Endodermal cell (in vitro differentiated cells): Measurements from ENCODE around the gene LRFN5. TPM values are rescaled to one million over a fixed set of nuclear protein-coding genes. Genes with fewer than 3 reads are reported as not detected.

Experiments used
- DNase-seq: peaks from one replicate; pipeline ENCODE4 v3.0.0-alpha.2; 2017
- H3K27ac ChIP-seq: 2 replicates; pipeline ENCODE4 v1.5.1; 2013; ENCODE audit warnings: mild to moderate bottlenecking, low read depth, low read length, moderate library complexity
- H3K27me3 ChIP-seq: 2 replicates; pipeline ENCODE4 v1.6.1; 2013; ENCODE audit warnings: mild to moderate bottlenecking, low read length, moderate library complexity; ENCODE audit not compliant: insufficient read depth, control insufficient read depth, poor library complexity, severe bottlenecking
- H3K36me3 ChIP-seq: 2 replicates; pipeline ENCODE4 v1.7.0; 2013; ENCODE audit warnings: mild to moderate bottlenecking, low read length, moderate library complexity; ENCODE audit not compliant: control insufficient read depth, insufficient read depth
- H3K4me1 ChIP-seq: one replicate; pipeline ENCODE4 v1.7.0; 2013; ENCODE audit warnings: low read length; ENCODE audit not compliant: control insufficient read depth, insufficient read depth
- H3K4me3 ChIP-seq: 2 replicates; pipeline ENCODE4 v1.5.1; 2013; ENCODE audit warnings: mild to moderate bottlenecking, low read length, moderate library complexity
- H3K9ac ChIP-seq: 2 replicates; pipeline ENCODE4 v1.6.1; 2013; ENCODE audit warnings: mild to moderate bottlenecking, low read length, moderate library complexity; ENCODE audit not compliant: poor library complexity, severe bottlenecking; ENCODE audit errors: extremely low read depth
- H3K9me3 ChIP-seq: 2 replicates; pipeline ENCODE4 v1.6.1; 2013; ENCODE audit warnings: mild to moderate bottlenecking, low read length, moderate library complexity; ENCODE audit not compliant: control insufficient read depth
- H3K27ac Mint-ChIP-seq: 2 replicates; pipeline ENCODE4 v1.8.0; 2020; ENCODE audit warnings: mixed read lengths
- H3K27me3 Mint-ChIP-seq: 2 replicates; pipeline ENCODE4 v1.8.0; 2021; ENCODE audit warnings: mild to moderate bottlenecking, mixed read lengths; ENCODE audit not compliant: insufficient read depth
- H3K36me3 Mint-ChIP-seq: 2 replicates; pipeline ENCODE4 v1.8.0; 2020; ENCODE audit warnings: low read depth, mixed read lengths
- H3K4me1 Mint-ChIP-seq: 2 replicates; pipeline ENCODE4 v1.8.0; 2020; ENCODE audit warnings: mixed read lengths
- H3K4me3 Mint-ChIP-seq: 2 replicates; pipeline ENCODE4 v1.8.0; 2020; ENCODE audit warnings: mild to moderate bottlenecking, moderate library complexity, mixed read lengths
- H3K9me3 Mint-ChIP-seq: 2 replicates; pipeline ENCODE4 v1.8.0; 2020; ENCODE audit warnings: mild to moderate bottlenecking, mixed read lengths
- WGBS, 2 experiments: methylation state at CpG; one replicate each; pipeline versions ENCODE4 v1.1.5 to v1.1.7; 2013; ENCODE audit warnings: missing lambda C conversion rate in 2 of 2, mixed read lengths in 1 of 2; ENCODE audit not compliant: insufficient coverage in 1 of 2, insufficient read length in 1 of 2; 5-methylcytosine and 5-hydroxymethylcytosine counted together
- total RNA-seq, 2 donors: library from RNA; stranded (reverse); fragmentation: NEBNext Ultra II Directional in 1 of 2; extraction: Animal tissue kit (Norgen Biotek cat#: 25700) in 1 of 2; gene quantifications; 2 replicates in 1 of 2; 3 replicates in 1 of 2; pipeline ENCODE4 v1.2.1, GENCODE V29; 2021
- TF ChIP-seq, protein P1 (sequence below): fragments of 200-600 bp; sonication (generic); conservative IDR thresholded peaks from 2 replicates; pipeline ENCODE4 v1.5.0; 2021; ENCODE audit warnings: antibody characterized with exemption, mild to moderate bottlenecking

Gene LRFN5
- total RNA-seq, 2 donors from 2014 or later: 1.4 to 3.2 TPM

DNA sequence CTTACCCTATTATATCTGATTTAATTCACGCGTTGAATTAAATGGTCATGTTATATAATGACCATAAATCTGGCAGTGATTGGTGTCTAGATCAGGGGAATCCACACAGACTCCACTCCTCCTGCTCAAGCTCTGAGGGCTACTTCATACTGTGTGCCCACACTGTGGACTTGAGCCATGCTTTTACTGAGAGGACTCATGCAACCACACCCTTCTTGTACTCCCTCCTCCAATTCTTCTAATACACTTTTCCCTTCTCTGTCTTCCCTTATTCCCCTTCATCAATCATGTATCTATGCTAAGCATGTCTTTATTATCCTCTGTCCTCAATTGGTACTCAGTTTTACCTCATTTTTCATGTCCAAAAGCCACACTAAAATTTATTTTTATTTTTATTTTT is 37.7 kb upstream of the LRFN5 start:
- 100% methylated on average over 2 of the region's 2 CpGs; no CpG with 5 or more reads in 1 of the 2 experiments for WGBS, 2 experiments
- Mint-ChIP-seq H3K27me3 (no peaks in the 10 kb centered on the region), H3K4me3 (no peak overlapping the region), H3K27ac (no peak overlapping the region), H3K36me3 (no peaks in the 10 kb centered on the region), H3K4me1 (peaks cover 3% of the 10 kb centered on the region), H3K9me3 (peaks cover 15% of the 10 kb centered on the region)
- Histone ChIP-seq H3K27me3 (no peaks in the 10 kb centered on the region), H3K27ac (no peak overlapping the region), H3K4me1 (no peaks in the 10 kb centered on the region), H3K36me3 (no peaks in the 10 kb centered on the region), H3K9ac (no peak overlapping the region), H3K4me3 (no peak overlapping the region), H3K9me3 (no peaks in the 10 kb centered on the region)
- DNase-seq: no peak
- TF ChIP-seq, protein P1, sequence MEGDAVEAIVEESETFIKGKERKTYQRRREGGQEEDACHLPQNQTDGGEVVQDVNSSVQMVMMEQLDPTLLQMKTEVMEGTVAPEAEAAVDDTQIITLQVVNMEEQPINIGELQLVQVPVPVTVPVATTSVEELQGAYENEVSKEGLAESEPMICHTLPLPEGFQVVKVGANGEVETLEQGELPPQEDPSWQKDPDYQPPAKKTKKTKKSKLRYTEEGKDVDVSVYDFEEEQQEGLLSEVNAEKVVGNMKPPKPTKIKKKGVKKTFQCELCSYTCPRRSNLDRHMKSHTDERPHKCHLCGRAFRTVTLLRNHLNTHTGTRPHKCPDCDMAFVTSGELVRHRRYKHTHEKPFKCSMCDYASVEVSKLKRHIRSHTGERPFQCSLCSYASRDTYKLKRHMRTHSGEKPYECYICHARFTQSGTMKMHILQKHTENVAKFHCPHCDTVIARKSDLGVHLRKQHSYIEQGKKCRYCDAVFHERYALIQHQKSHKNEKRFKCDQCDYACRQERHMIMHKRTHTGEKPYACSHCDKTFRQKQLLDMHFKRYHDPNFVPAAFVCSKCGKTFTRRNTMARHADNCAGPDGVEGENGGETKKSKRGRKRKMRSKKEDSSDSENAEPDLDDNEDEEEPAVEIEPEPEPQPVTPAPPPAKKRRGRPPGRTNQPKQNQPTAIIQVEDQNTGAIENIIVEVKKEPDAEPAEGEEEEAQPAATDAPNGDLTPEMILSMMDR: no peak

DNA sequence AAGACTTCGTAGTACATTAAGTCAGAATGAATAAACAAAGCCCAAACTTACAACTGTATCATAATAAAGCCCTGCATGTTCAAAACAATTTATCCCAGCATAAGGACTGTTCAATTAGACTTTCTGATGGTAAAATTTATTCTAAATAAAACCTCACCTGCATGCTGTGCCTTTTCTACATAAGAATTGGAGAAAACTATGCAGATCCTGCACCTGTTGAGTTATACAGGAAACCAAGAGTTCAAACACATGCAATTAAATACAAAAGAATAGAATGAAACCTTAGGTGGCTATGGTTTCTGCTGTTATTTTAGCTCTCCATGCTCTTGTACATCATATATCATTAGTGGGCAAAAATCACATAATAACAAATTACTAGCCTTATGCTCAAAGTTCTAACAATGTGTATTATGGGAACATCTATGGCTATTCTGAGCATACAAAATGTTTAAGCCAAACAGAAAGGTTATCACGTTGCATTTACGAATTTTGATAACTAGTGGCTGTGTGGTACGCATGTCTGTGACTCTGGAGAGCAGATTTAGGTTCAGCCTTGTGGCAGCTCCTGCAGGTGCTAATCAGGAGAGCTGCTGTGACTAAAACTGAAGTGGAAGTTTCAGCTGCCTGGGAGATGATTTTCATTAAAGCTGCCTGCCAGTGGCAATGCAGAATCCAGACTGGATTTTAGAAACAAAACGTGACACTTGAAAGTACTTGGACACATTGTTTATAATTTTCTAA is 36.1 kb upstream of the LRFN5 start:
- H3K36me3 Mint-ChIP-seq: no peaks in the 10 kb centered on the region
- Histone ChIP-seq H3K36me3 (no peaks in the 10 kb centered on the region), H3K27me3 (no peaks in the 10 kb centered on the region), H3K9me3 (no peaks in the 10 kb centered on the region), H3K4me1 (no peaks in the 10 kb centered on the region), H3K27ac (no peak overlapping the region), H3K9ac (no peak overlapping the region), H3K4me3 (no peak overlapping the region)
- DNase-seq: no peak
- TF ChIP-seq, protein P1: no peak
- no peak overlapping the region for H3K4me3 Mint-ChIP-seq
- peaks cover 15% of the 10 kb centered on the region for H3K9me3 Mint-ChIP-seq
- 84 to 88% methylated on average over 3 to 5 of the region's 5 CpGs for WGBS, 2 experiments
- peaks cover 8% of the 10 kb centered on the region for H3K4me1 Mint-ChIP-seq
- no peak overlapping the region for H3K27ac Mint-ChIP-seq
- H3K27me3 Mint-ChIP-seq: no peaks in the 10 kb centered on the region

DNA sequence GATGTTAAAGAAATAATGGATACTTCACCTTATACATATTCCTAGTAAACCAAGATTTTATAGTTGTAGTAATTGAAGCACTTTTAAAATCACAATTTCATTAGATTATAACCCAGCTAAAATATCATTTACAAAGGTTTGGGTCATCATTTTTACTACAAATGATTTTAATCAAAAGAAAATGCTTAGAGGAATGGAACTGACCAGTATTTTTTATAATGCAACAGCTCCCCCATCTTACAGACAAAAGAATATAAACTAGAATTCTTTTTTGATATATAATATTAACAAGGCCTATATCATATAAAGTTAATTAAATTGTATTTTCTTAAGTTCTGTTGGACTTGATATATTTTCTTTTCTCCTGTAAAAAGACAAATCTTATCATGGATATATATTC is 20.4 kb upstream of the LRFN5 start:
- Mint-ChIP-seq H3K4me3 (no peak overlapping the region), H3K27ac (no peak overlapping the region), H3K9me3 (no peaks in the 10 kb centered on the region), H3K4me1 (no peaks in the 10 kb centered on the region), H3K36me3 (no peaks in the 10 kb centered on the region), H3K27me3 (no peaks in the 10 kb centered on the region)
- H3K36me3 ChIP-seq: no peaks in the 10 kb centered on the region
- H3K4me3 ChIP-seq: no peak overlapping the region
- no peak for DNase-seq
- no peak overlapping the region for H3K27ac ChIP-seq
- no peak overlapping the region for H3K9ac ChIP-seq
- TF ChIP-seq, protein P1: no peak
- no peaks in the 10 kb centered on the region for H3K4me1 ChIP-seq
- H3K9me3 ChIP-seq: no peaks in the 10 kb centered on the region
- H3K27me3 ChIP-seq: no peaks in the 10 kb centered on the region
